Natural killer cell (primary cell): ENCODE measurements around the gene KIZ. TPM values are rescaled to one million over a fixed set of nuclear protein-coding genes. Genes with fewer than 3 reads are reported as not detected.

Source experiments
- ATAC-seq, 3 donors: fragments of 150-1000 bp in 2 of 3; fragments of 200-7000 bp in 1 of 3; cut with Tn5 transposase; 1 replicate in 1 of 3; 2 replicates in 2 of 3; pipeline ENCODE4 v1.10.0; 2021; ENCODE audit warnings: mild to moderate bottlenecking in 2 of 3, moderate library complexity in 2 of 3
- DNase-seq, 2 donors: peaks; one replicate each; pipeline versions ENCODE4 v3.0.0 to v3.0.0-alpha.2; 2013 to 2021; ENCODE audit warnings: mixed read lengths in 1 of 2
- H3K27ac ChIP-seq: one replicate; pipeline ENCODE4 v1.5.1; 2013; ENCODE audit warnings: mild to moderate bottlenecking, low read length
- H3K27me3 ChIP-seq: one replicate; pipeline ENCODE4 v1.6.1; 2013; ENCODE audit warnings: low read length; ENCODE audit not compliant: control insufficient read depth, insufficient read depth
- H3K36me3 ChIP-seq: one replicate; pipeline ENCODE4 v1.6.1; 2013; ENCODE audit warnings: low read length; ENCODE audit not compliant: control insufficient read depth, insufficient read depth
- H3K4me1 ChIP-seq: one replicate; pipeline ENCODE4 v1.6.1; 2013; ENCODE audit warnings: low read length; ENCODE audit not compliant: control insufficient read depth, insufficient read depth
- H3K4me3 ChIP-seq: one replicate; pipeline ENCODE4 v1.5.1; 2013; ENCODE audit warnings: low read length
- H3K9me3 ChIP-seq: one replicate; pipeline ENCODE4 v1.6.1; 2013; ENCODE audit warnings: low read length; ENCODE audit not compliant: control insufficient read depth, insufficient read depth
- H3K27ac Mint-ChIP-seq, 2 donors: one replicate each; pipeline ENCODE4 v1.8.0; 2022; ENCODE audit warnings: mild to moderate bottlenecking in 2 of 2, mixed read lengths in 2 of 2, moderate library complexity in 1 of 2
- H3K27me3 Mint-ChIP-seq, 2 donors: one replicate each; pipeline ENCODE4 v1.8.0; 2022; ENCODE audit warnings: low read depth in 2 of 2, mixed read lengths in 2 of 2
- H3K36me3 Mint-ChIP-seq: one replicate; pipeline ENCODE4 v1.8.0; 2022; ENCODE audit warnings: mixed read lengths
- H3K4me1 Mint-ChIP-seq, 2 donors: one replicate each; pipeline ENCODE4 v1.8.0; 2022; ENCODE audit warnings: mixed read lengths in 2 of 2
- H3K4me3 Mint-ChIP-seq: one replicate; pipeline ENCODE4 v1.8.0; 2022; ENCODE audit warnings: mild to moderate bottlenecking, moderate library complexity, mixed read lengths
- H3K9me3 Mint-ChIP-seq, 2 donors: one replicate each; pipeline ENCODE4 v1.8.0; 2022; ENCODE audit warnings: mixed read lengths in 2 of 2
- WGBS: methylation state at CpG from one replicate; pipeline ENCODE4 v1.1.7; 2013; ENCODE audit warnings: missing lambda C conversion rate; ENCODE audit not compliant: insufficient coverage; 5-methylcytosine and 5-hydroxymethylcytosine counted together
- intact Hi-C: fragments of 100-400 bp; cut with micrococcal nuclease; formaldehyde crosslinking; loops from one replicate; pipeline ENCODE4 v1.14.2; 2022
- total RNA-seq, 4 donors: library from RNA; stranded (reverse); fragments of 120-200 nt in 1 of 4; gene quantifications; one replicate each; pipeline versions ENCODE4 v1.2.3 to v1.2.4, GENCODE V29; 2013 to 2022
- TF ChIP-seq, protein P1 (sequence below): fragments of 200-600 bp; IDR thresholded peaks from one replicate; pipeline ENCODE4 v1.8.0; 2022; ENCODE audit warnings: antibody characterized with exemption

Gene KIZ
- total RNA-seq, 3 donors from 2014 or later (not counting 1 experiment from before 2014, with no cell fraction given) = 32.9 to 38.2 (median 35.3) TPM

DNA sequence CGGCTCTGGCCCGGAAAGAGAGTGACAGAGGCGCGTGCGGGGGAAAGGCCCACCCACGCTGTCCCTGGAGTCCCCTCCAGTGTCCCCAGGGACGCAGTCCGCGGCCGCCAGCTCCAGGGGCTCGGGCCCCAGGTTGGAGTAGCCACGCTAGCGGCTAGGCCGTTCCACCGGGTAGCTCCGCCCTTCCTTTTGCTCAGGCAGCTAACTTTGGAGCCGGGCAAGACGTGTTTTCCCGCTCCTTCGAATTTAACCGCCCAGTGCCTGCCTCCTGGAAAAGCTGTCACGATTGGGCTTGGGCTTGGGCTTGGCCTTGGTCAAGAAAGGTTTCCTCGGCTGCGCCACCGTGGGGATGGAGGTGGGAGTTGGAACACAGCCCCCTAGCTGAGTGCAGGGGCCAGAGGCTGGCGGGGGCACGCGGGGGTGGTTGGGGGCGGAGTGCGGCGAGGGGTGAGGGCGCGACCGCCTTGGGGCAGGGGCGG lies 24.4 kb upstream of the KIZ start:
- peak overlapping the region; percentile 44 for H3K27ac ChIP-seq
- peaks cover 50 to 51% of the 10 kb centered on the region in 2 donors for H3K27me3 Mint-ChIP-seq
- H3K4me3 ChIP-seq = peak overlapping the region; percentile 43
- DNase-seq = peak in 1 of 2 donors; percentile 38
- H3K36me3 Mint-ChIP-seq = no peaks in the 10 kb centered on the region
- H3K36me3 ChIP-seq = no peaks in the 10 kb centered on the region
- peaks cover 28 to 29% of the 10 kb centered on the region in 2 donors for H3K4me1 Mint-ChIP-seq
- H3K4me1 ChIP-seq = peaks cover 57% of the 10 kb centered on the region
- no peak for ATAC-seq
- H3K9me3 ChIP-seq = peaks cover 7% of the 10 kb centered on the region
- no peaks in the 10 kb centered on the region for H3K9me3 Mint-ChIP-seq
- H3K4me3 Mint-ChIP-seq = peak overlapping the region; percentile 40
- TF ChIP-seq, protein P1, sequence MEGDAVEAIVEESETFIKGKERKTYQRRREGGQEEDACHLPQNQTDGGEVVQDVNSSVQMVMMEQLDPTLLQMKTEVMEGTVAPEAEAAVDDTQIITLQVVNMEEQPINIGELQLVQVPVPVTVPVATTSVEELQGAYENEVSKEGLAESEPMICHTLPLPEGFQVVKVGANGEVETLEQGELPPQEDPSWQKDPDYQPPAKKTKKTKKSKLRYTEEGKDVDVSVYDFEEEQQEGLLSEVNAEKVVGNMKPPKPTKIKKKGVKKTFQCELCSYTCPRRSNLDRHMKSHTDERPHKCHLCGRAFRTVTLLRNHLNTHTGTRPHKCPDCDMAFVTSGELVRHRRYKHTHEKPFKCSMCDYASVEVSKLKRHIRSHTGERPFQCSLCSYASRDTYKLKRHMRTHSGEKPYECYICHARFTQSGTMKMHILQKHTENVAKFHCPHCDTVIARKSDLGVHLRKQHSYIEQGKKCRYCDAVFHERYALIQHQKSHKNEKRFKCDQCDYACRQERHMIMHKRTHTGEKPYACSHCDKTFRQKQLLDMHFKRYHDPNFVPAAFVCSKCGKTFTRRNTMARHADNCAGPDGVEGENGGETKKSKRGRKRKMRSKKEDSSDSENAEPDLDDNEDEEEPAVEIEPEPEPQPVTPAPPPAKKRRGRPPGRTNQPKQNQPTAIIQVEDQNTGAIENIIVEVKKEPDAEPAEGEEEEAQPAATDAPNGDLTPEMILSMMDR = no peak
- peaks cover 79% of the 10 kb centered on the region for H3K27me3 ChIP-seq
- 7% methylated on average over 35 of the region's 35 CpGs for WGBS
- H3K27ac Mint-ChIP-seq = peak overlapping the region in 1 of 2 donors; percentile 86
- intact Hi-C loops = loop anchor here (10.0 kb wide), 1 partner anchor 203 kb away; the partner anchor contains the start of gene XRN2

DNA sequence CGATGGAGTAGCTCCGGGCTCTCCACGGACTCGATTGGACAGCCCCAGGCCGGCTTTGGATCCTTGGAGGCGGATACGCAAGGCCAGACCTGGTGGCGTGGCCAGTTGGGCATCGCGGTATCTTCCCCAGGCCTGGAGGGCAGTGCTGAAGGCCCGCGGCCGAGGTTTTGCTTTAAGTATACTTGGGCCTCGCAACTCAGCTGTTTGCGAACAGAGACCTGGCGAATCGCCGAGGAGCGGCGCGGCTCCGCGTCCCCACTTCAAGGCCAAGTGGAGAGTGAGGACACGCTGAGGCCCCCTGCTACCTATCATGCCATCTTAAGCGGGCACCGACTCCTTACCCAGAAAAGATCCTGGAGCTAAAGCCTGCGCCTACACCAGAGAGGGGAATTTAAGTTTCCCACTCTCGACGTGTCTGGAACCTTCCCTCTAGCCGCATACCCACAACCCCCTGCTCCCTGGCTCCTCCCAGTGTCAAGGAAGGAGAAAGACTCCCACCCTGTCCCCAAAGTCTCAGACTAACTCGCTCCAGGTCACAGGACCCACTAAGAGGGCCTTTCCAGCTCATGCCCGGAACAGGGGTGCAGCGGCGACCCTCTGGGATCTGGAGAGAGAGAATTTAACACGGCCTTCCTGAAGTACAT lies 23.8 kb upstream of the KIZ start:
- Mint-ChIP-seq H3K9me3 (no peaks in the 10 kb centered on the region), H3K36me3 (no peaks in the 10 kb centered on the region), H3K4me3 (peak overlapping the region; percentile 77), H3K27me3 (peaks cover 47 to 50% of the 10 kb centered on the region in 2 donors), H3K27ac (peak overlapping the region in 1 of 2 donors; percentile 65), H3K4me1 (peaks cover 28 to 29% of the 10 kb centered on the region in 2 donors)
- DNase-seq (peak in 1 of 2 donors; percentile 52), ATAC-seq (peak in 1 of 3 donors; percentile 9)
- Histone ChIP-seq H3K36me3 (no peaks in the 10 kb centered on the region), H3K4me1 (peaks cover 57% of the 10 kb centered on the region), H3K4me3 (peak overlapping the region; percentile 26), H3K27me3 (peaks cover 84% of the 10 kb centered on the region), H3K9me3 (peaks cover 7% of the 10 kb centered on the region), H3K27ac (no peak overlapping the region)
- TF ChIP-seq, protein P1 = no peak
- intact Hi-C loops = loop anchor here (10.0 kb wide), 1 partner anchor 203 kb away; the partner anchor contains the start of gene XRN2
- WGBS = 10% methylated on average over 35 of the region's 35 CpGs

DNA sequence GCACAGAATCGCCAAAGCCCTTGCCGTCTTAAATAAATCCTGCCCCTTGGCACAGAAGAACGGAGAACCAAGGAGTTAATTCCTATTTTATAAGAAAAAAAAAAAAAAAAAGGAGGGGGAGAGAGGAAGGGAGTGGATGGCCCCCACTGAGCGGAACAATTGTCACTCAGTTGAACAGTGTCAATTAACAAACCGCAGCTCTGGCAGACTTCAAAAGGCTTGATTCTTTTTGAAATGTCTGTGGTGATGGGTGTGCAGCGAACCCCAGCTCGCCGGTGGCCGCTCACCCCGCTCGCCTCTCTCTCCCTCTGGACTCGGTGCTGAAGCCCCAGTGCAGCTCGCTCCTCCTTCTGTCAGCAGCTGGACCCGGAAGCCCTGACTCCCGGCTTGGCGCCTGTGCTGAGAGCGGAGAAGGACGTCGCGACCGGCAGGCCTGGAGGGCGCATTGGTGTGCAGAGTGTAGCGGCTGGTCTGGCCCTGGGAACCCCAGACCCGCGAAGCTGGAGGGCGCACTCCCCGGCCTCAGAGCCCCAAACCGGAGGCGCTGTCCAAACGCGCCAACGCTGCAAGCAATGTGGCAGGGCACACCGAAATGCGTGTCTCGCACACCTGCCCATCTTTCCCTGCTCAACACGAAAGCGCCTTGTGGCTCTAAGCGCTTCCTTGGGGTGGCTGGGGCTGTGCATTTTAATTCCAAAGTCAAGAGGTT lies 23.1 kb upstream of the KIZ start:
- peaks cover 7% of the 10 kb centered on the region for H3K9me3 ChIP-seq
- intact Hi-C loops = loop anchor here (10.0 kb wide), 1 partner anchor 202 kb away; the partner anchor contains the start of gene XRN2
- H3K36me3 ChIP-seq = no peaks in the 10 kb centered on the region
- DNase-seq (peak in 1 of 2 donors; percentile 70), ATAC-seq (peak; percentile 42 to 60 (median 57))
- peak overlapping the region; percentile 26 for H3K4me3 ChIP-seq
- no peaks in the 10 kb centered on the region for H3K36me3 Mint-ChIP-seq
- H3K27me3 ChIP-seq = peaks cover 88% of the 10 kb centered on the region
- no peak overlapping the region for H3K27ac ChIP-seq
- H3K27me3 Mint-ChIP-seq = peaks cover 48 to 51% of the 10 kb centered on the region in 2 donors
- H3K4me1 ChIP-seq = peaks cover 57% of the 10 kb centered on the region
- H3K4me1 Mint-ChIP-seq = peaks cover 28 to 29% of the 10 kb centered on the region in 2 donors
- H3K4me3 Mint-ChIP-seq = peak overlapping the region; percentile 77
- TF ChIP-seq, protein P1 = no peak
- peak overlapping the region in 1 of 2 donors; percentile 65 for H3K27ac Mint-ChIP-seq
- H3K9me3 Mint-ChIP-seq = no peaks in the 10 kb centered on the region
- under 1% methylated on average over 37 of the region's 38 CpGs for WGBS
